Pancreas (tissue), 10 donors: ENCODE measurements around the gene RBM5. TPM values are rescaled to one million over a fixed set of nuclear protein-coding genes. Genes with fewer than 3 reads are reported as not detected.

ENCODE experiments used
- ATAC-seq, 4 donors: fragments of 200-7000 bp; cut with Tn5 transposase; one replicate each; pipeline versions ENCODE4 v1.8.0 to v1.9.1; 2020; ENCODE audit warnings: mild to moderate bottlenecking in 4 of 4, moderate library complexity in 4 of 4
- DNase-seq, 6 donors: peaks; one replicate each; pipeline ENCODE4 v3.0.0-alpha.2; 2020
- FAIRE-seq: peaks from 2 replicates; lab custom pipeline; 2012; peaks lifted over from hg19 to GRCh38; lab: Jason Lieb, UNC
- H3K27ac ChIP-seq, 4 donors: fragments of 200-600 bp; sonication (generic); 1 replicate in 3 of 4; 2 replicates in 1 of 4; pipeline versions ENCODE4 v1.5.0 to v1.8.0; 2020
- H3K27me3 ChIP-seq, 4 donors: fragments of 200-600 bp; one replicate each; pipeline ENCODE4 v1.8.0; 2021
- H3K36me3 ChIP-seq, 3 donors: fragments of 200-600 bp; sonication (generic) in 1 of 3; one replicate each; pipeline versions ENCODE4 v1.5.0 to v1.8.0; 2020 to 2021
- H3K4me1 ChIP-seq, 3 donors: fragments of 200-600 bp; one replicate each; pipeline ENCODE4 v1.8.0; 2021
- H3K4me3 ChIP-seq, 4 donors: fragments of 200-600 bp; sonication (generic) in 2 of 4; one replicate each; pipeline versions ENCODE4 v1.5.0 to v1.8.0; 2020 to 2021
- H3K9me3 ChIP-seq, 4 donors: fragments of 200-600 bp; one replicate each; pipeline ENCODE4 v1.8.0; 2021
- CTCF ChIP-seq, 4 donors: fragments of 200-600 bp; sonication (generic) in 3 of 4; IDR thresholded peaks; one replicate each; pipeline versions ENCODE4 v1.5.0 to v1.8.0; 2021; ENCODE audit warnings: antibody characterized with exemption in 4 of 4
- WGBS, 2 donors: extraction: QIAGEN DNeasy Blood & Tissue Kit; methylation state at CpG; one replicate each; pipeline ENCODE4 v1.1.7; 2013; 5-methylcytosine and 5-hydroxymethylcytosine counted together
- intact Hi-C, 3 donors: fragments of 100-400 bp; cut with DNase I; formaldehyde crosslinking; loops; one replicate each; pipeline versions ENCODE4 v1.11.1 to v1.14.2; 2022
- polyA plus RNA-seq, 2 donors: library from polyadenylated mRNA; stranded (reverse); fragments of 200-250 nt; gene quantifications; one replicate each; pipeline ENCODE4 v1.2.3, GENCODE V29; 2013
- total RNA-seq, 6 donors: library from RNA; stranded (reverse); fragmentation: NEBNext Ultra II Directional in 4 of 6; extraction: Animal tissue kit (Norgen Biotek cat#: 25700) in 4 of 6; gene quantifications; one replicate each; pipeline versions ENCODE4 v1.2.1 to v1.2.4, GENCODE V29; 2021 to 2023
- donor health status: healthy with polysubstance abuse.
- donor health status: DM: no; HTN: no; CAD: no; lungs with moderate emphysema.
- donor health status: DM: no; HTN: no; CAD: no.
- donor health status: control.
- donor health status: control.
- donor health status: Bipolar disorder and iron deficiency.
- donor health status: DM: yes; HTN: yes; CAD: no.
- donor health status: DM: no; HTN: no; CAD: no.
- donor health status: DM: no; HTN: no; CAD: no.
- donor health status: DM: yes; HTN: yes; CAD: no.

The RBM5 gene
- total and polyA plus RNA-seq, 8 donors = 42.5 to 186 (median 69.6) TPM

- peaks cover 0 to 3% (median 0%) of the 10 kb centered on the region in 3 donors for H3K4me1 ChIP-seq
- no peaks in the 10 kb centered on the region for H3K9me3 ChIP-seq
- no peak for ATAC-seq
- no peaks in the 10 kb centered on the region for H3K27me3 ChIP-seq
- 49 to 50% methylated on average over 9 of the region's 9 CpGs for WGBS, 2 donors
- no peak overlapping the region for H3K27ac ChIP-seq
- H3K36me3 ChIP-seq = no peaks in the 10 kb centered on the region
- intact Hi-C loops = no loop called here
- H3K4me3 ChIP-seq = peak overlapping the region in 2 of 4 donors; percentile 50 to 57
- no peak for DNase-seq
- no peak for TF ChIP-seq CTCF (IDR thresholded peaks at IDR 0.05)
- FAIRE-seq = no peak
Observed at GRCh38 chr3:50153782-50154475, 65.2 kb downstream of the RBM5 start.

GRCh38 chr3:50154476-50154839 is 65.7 kb downstream of the RBM5 start:
- Histone ChIP-seq H3K4me1 (peaks cover 0 to 3% (median 0%) of the 10 kb centered on the region in 3 donors), H3K9me3 (no peaks in the 10 kb centered on the region), H3K27ac (no peak overlapping the region), H3K27me3 (no peaks in the 10 kb centered on the region), H3K4me3 (peak overlapping the region; percentile 23 to 57 (median 40)), H3K36me3 (no peaks in the 10 kb centered on the region)
- FAIRE-seq (no peak), ATAC-seq (peak; percentile 49 to 67 (median 57)), DNase-seq (no peak)
- 2 to 3% methylated on average over 19 to 34 of the region's 34 CpGs for WGBS, 2 donors
- TF ChIP-seq CTCF (IDR thresholded peaks at IDR 0.05) = no peak
- intact Hi-C loops = no loop called here

- intact Hi-C loops = no loop called here
- FAIRE-seq (no peak), DNase-seq (peak in 5 of 6 donors; percentile 59 to 86 (median 77)), ATAC-seq (peak; percentile 88 to 93 (median 90))
- no peaks in the 10 kb centered on the region for H3K9me3 ChIP-seq
- H3K36me3 ChIP-seq = no peaks in the 10 kb centered on the region
- WGBS, 2 donors = 1 to 3% methylated on average over 20 to 98 of the region's 98 CpGs
- no peak for TF ChIP-seq CTCF (IDR thresholded peaks at IDR 0.05)
- peak within 1 kb of the TSS in 2 of 4 donors; percentile 58 to 62 for H3K27ac ChIP-seq
- peaks cover 0 to 3% (median 0%) of the 10 kb centered on the region in 3 donors for H3K4me1 ChIP-seq
- no peaks in the 10 kb centered on the region for H3K27me3 ChIP-seq
- H3K4me3 ChIP-seq = peak within 1 kb of the TSS; percentile 23 to 57 (median 40)
Observed at GRCh38 chr3:50154840-50155490, 66.2 kb downstream of the RBM5 start, which contains the start of gene SEMA3F. SEMA3F (plus strand) TSS chr3:50155324; CDS start chr3:50159623, 4,299 bp downstream.

GRCh38 chr3:50155491-50155878 is 66.8 kb downstream of the RBM5 start:
- TF ChIP-seq CTCF (IDR thresholded peaks at IDR 0.05) = no peak
- intact Hi-C loops = no loop called here
- H3K27me3 ChIP-seq = no peaks in the 10 kb centered on the region
- FAIRE-seq = no peak
- no peak for DNase-seq
- peaks cover 0 to 3% (median 0%) of the 10 kb centered on the region in 3 donors for H3K4me1 ChIP-seq
- no peaks in the 10 kb centered on the region for H3K9me3 ChIP-seq
- no peak for ATAC-seq
- 2 to 6% methylated on average over 17 to 37 of the region's 37 CpGs for WGBS, 2 donors
- H3K4me3 ChIP-seq = peak overlapping the region; percentile 23 to 57 (median 40)
- peak overlapping the region in 1 of 4 donors; percentile 62 for H3K27ac ChIP-seq
- H3K36me3 ChIP-seq = no peaks in the 10 kb centered on the region
